H1 (cell line): ENCODE data around the gene NDUFA5. TPM values are rescaled to one million over a fixed set of nuclear protein-coding genes. Genes with fewer than 3 reads are reported as not detected.

Experiments used
- CTCF ChIA-PET: fragments of 300-600 bp; sonication (Branson Sonifier 250); formaldehyde crosslinking; loops from one replicate; lab custom pipeline; 2021; ENCODE audit not compliant: partially characterized antibody; lab: Charles Lee
- POLR2A ChIA-PET: fragments of 300-600 bp; sonication (Branson Sonifier 250); formaldehyde crosslinking; loops from one replicate; lab custom pipeline; 2021; ENCODE audit warnings: inconsistent platforms; ENCODE audit not compliant: partially characterized antibody; lab: Charles Lee
- DNase-seq, 2 experiments: peaks; one replicate each; pipeline versions ENCODE4 v3.0.0 to v3.0.0-alpha.2; 2010 to 2022; ENCODE audit warnings: low spot score in 2 of 2, low read depth in 1 of 2, mixed read lengths in 1 of 2
- FAIRE-seq: peaks from 2 replicates; lab custom pipeline; 2011; peaks lifted over from hg19 to GRCh38; lab: Jason Lieb, UNC
- H2AFZ ChIP-seq: 2 replicates; pipeline ENCODE4 v1.8.1; 2012; ENCODE audit warnings: low read length, inconsistent platforms
- H2AK5ac ChIP-seq: 2 replicates; pipeline ENCODE4 v1.6.1; 2013; ENCODE audit warnings: low read depth, low read length
- H2BK120ac ChIP-seq: replicated peaks from 2 replicates; pipeline ENCODE3; 2013; ENCODE audit warnings: low read depth, low read length, inconsistent platforms
- H2BK12ac ChIP-seq: 2 replicates; pipeline ENCODE4 v1.6.1; 2013; ENCODE audit warnings: low read depth, low read length
- H2BK15ac ChIP-seq: 2 replicates; pipeline ENCODE4 v1.6.1; 2013; ENCODE audit warnings: low read length
- H2BK20ac ChIP-seq: 2 replicates; pipeline ENCODE4 v1.6.1; 2013; ENCODE audit warnings: low read length
- H2BK5ac ChIP-seq: 2 replicates; pipeline ENCODE4 v1.6.1; 2013; ENCODE audit warnings: low read depth, low read length
- H3K14ac ChIP-seq: 2 replicates; pipeline ENCODE4 v1.6.1; 2013; ENCODE audit warnings: inconsistent platforms; ENCODE audit not compliant: insufficient read length
- H3K18ac ChIP-seq: 2 replicates; pipeline ENCODE4 v1.6.1; 2013; ENCODE audit warnings: low read length; ENCODE audit errors: extremely low read depth
- H3K23ac ChIP-seq: 2 replicates; pipeline ENCODE4 v1.6.1; 2013; ENCODE audit warnings: inconsistent platforms; ENCODE audit not compliant: insufficient read length
- H3K23me2 ChIP-seq: 2 replicates; pipeline ENCODE4 v1.6.1; 2013; ENCODE audit warnings: low read depth, low read length
- H3K27ac ChIP-seq: 2 replicates; pipeline ENCODE4 v1.6.1; 2011; ENCODE audit warnings: low read depth, low read length, inconsistent platforms
- H3K27me3 ChIP-seq, 4 experiments: replicated peaks in 1 of 4; 1 replicate in 1 of 4; 2 replicates in 3 of 4; pipeline versions ENCODE4 v1.6.1 to v1.8.1; 2011 to 2013; ENCODE audit warnings: low read length in 3 of 4, mild to moderate bottlenecking in 3 of 4, inconsistent platforms in 2 of 4, mixed read lengths in 2 of 4, moderate library complexity in 1 of 4; ENCODE audit not compliant: control insufficient read depth in 3 of 4, insufficient read depth in 3 of 4; ENCODE audit errors: extremely low read depth in 1 of 4
- H3K36me3 ChIP-seq, 4 experiments: 2 replicates each; pipeline versions ENCODE4 v1.6.1 to v1.8.1; 2011 to 2013; ENCODE audit warnings: mild to moderate bottlenecking in 4 of 4, low read length in 3 of 4, moderate library complexity in 2 of 4, control low read depth in 1 of 4, inconsistent platforms in 1 of 4; ENCODE audit not compliant: insufficient read depth in 4 of 4, control insufficient read depth in 2 of 4
- H3K4ac ChIP-seq: replicated peaks from 2 replicates; pipeline ENCODE3; 2013; ENCODE audit warnings: low read length, low read depth, mixed read lengths, inconsistent platforms; ENCODE audit not compliant: insufficient read length
- H3K4me1 ChIP-seq, 4 experiments: replicated peaks in 1 of 4; 1 replicate in 1 of 4; 2 replicates in 3 of 4; pipeline versions ENCODE4 v1.6.1 to v1.8.1; 2011 to 2013; ENCODE audit warnings: low read length in 3 of 4, inconsistent platforms in 2 of 4, mixed read lengths in 1 of 4; ENCODE audit not compliant: insufficient read depth in 4 of 4, control insufficient read depth in 3 of 4
- H3K4me2 ChIP-seq, 2 experiments: 2 replicates each; pipeline versions ENCODE4 v1.6.1 to v1.8.1; 2011 to 2013; ENCODE audit warnings: low read depth in 2 of 2, low read length in 2 of 2, control low read depth in 1 of 2, inconsistent platforms in 1 of 2, mild to moderate bottlenecking in 1 of 2; ENCODE audit not compliant: insufficient read depth in 1 of 2
- H3K4me3 ChIP-seq, 4 experiments: fragments of 200-600, 300-600 bp in 1 of 4; sonication (generic), shearing (Covaris generic), sonication (Bioruptor Twin) in 1 of 4; 2 replicates each; pipeline versions ENCODE4 v1.5.1 to v1.8.1; 2011 to 2016; ENCODE audit warnings: low read length in 4 of 4, low read depth in 3 of 4, control low read depth in 2 of 4, inconsistent platforms in 2 of 4, mild to moderate bottlenecking in 2 of 4, mixed read lengths in 1 of 4, moderate library complexity in 1 of 4; ENCODE audit not compliant: insufficient read depth in 2 of 4; ENCODE audit errors: extremely low read depth in 1 of 4
- H3K56ac ChIP-seq: replicated peaks from 2 replicates; pipeline ENCODE3; 2013; ENCODE audit warnings: low read depth, mild to moderate bottlenecking, mixed read lengths, low read length, inconsistent platforms; ENCODE audit not compliant: insufficient read length
- H3K79me1 ChIP-seq: 2 replicates; pipeline ENCODE4 v1.6.1; 2013; ENCODE audit warnings: low read depth, low read length, control low read depth
- H3K79me2 ChIP-seq, 2 experiments: 2 replicates each; pipeline versions ENCODE4 v1.6.1 to v1.8.1; 2012 to 2013; ENCODE audit warnings: low read length in 2 of 2, mild to moderate bottlenecking in 2 of 2, inconsistent platforms in 1 of 2; ENCODE audit not compliant: insufficient read depth in 2 of 2, control insufficient read depth in 1 of 2
- H3K9ac ChIP-seq, 4 experiments: replicated peaks in 1 of 4; 1 replicate in 1 of 4; 2 replicates in 3 of 4; pipeline versions ENCODE4 v1.6.1 to v1.8.1; 2011 to 2013; ENCODE audit warnings: low read depth in 3 of 4, low read length in 3 of 4, control low read depth in 2 of 4, mild to moderate bottlenecking in 2 of 4, moderate library complexity in 2 of 4, inconsistent platforms in 1 of 4; ENCODE audit errors: extremely low read depth in 1 of 4
- H3K9me3 ChIP-seq, 2 experiments: 2 replicates each; pipeline versions ENCODE4 v1.6.1 to v1.8.1; 2012 to 2013; ENCODE audit warnings: mild to moderate bottlenecking in 2 of 2, moderate library complexity in 2 of 2, control low read depth in 1 of 2, inconsistent platforms in 1 of 2, low read depth in 1 of 2, low read length in 1 of 2, mixed read lengths in 1 of 2; ENCODE audit not compliant: insufficient read depth in 2 of 2
- H4K20me1 ChIP-seq, 2 experiments: replicated peaks in 1 of 2; 2 replicates each; pipeline versions ENCODE3 to v1.8.1; 2011 to 2013; ENCODE audit warnings: inconsistent platforms in 2 of 2, low read length in 2 of 2, mild to moderate bottlenecking in 1 of 2; ENCODE audit not compliant: insufficient read depth in 2 of 2, control insufficient read depth in 1 of 2
- H4K5ac ChIP-seq: 2 replicates; pipeline ENCODE4 v1.6.1; 2013; ENCODE audit warnings: low read length, low read depth, mixed read lengths, inconsistent platforms; ENCODE audit not compliant: insufficient read length
- H4K8ac ChIP-seq: 2 replicates; pipeline ENCODE4 v1.8.0; 2013; ENCODE audit warnings: mild to moderate bottlenecking, moderate library complexity, low read length, inconsistent platforms; ENCODE audit not compliant: insufficient read depth; ENCODE audit errors: extremely low read depth
- H4K91ac ChIP-seq: replicated peaks from 2 replicates; pipeline ENCODE3; 2013; ENCODE audit warnings: low read length, mixed read lengths, inconsistent platforms; ENCODE audit not compliant: insufficient read length
- BRCA1 ChIP-seq: IDR thresholded peaks from 2 replicates; pipeline ENCODE4 v1.6.1; 2012; ENCODE audit warnings: low read depth, low read length, improper control_type of control experiment
- CEBPB ChIP-seq: IDR thresholded peaks from 2 replicates; pipeline ENCODE4 v1.6.1; 2012; ENCODE audit warnings: low read depth, low read length
- CHD1 ChIP-seq: IDR thresholded peaks from 2 replicates; pipeline ENCODE4 v1.6.1; 2012; ENCODE audit warnings: low read depth, low read length, improper control_type of control experiment
- CREB1 ChIP-seq: IDR thresholded peaks from 2 replicates; pipeline ENCODE4 v1.6.1; 2012; ENCODE audit warnings: inconsistent platforms
- CTBP2 ChIP-seq: IDR thresholded peaks from 2 replicates; pipeline ENCODE4 v1.7.0; 2011; ENCODE audit warnings: borderline replicate concordance, mild to moderate bottlenecking, moderate library complexity, mixed read lengths, low read length; ENCODE audit not compliant: insufficient read depth, insufficient read length
- FOSL1 ChIP-seq: IDR thresholded peaks from 2 replicates; pipeline ENCODE4 v1.6.1; 2011; ENCODE audit warnings: mild to moderate bottlenecking, low read depth, low read length, moderate library complexity; ENCODE audit not compliant: insufficient read depth
- HDAC6 ChIP-seq: IDR thresholded peaks from one replicate; pipeline ENCODE4 v1.7.1; 2012; ENCODE audit warnings: low read depth, mild to moderate bottlenecking, inconsistent platforms, low read length, moderate library complexity
- JUND ChIP-seq: IDR thresholded peaks from 2 replicates; pipeline ENCODE4 v1.6.1; 2011; ENCODE audit warnings: mild to moderate bottlenecking, improper control_type of control experiment, low read length
- NRF1 ChIP-seq: IDR thresholded peaks from 2 replicates; pipeline ENCODE4 v1.6.1; 2011; ENCODE audit warnings: mild to moderate bottlenecking, low read depth, low read length, improper control_type of control experiment
- POLR2AphosphoS5 ChIP-seq: IDR thresholded peaks from 2 replicates; pipeline ENCODE4 v1.6.1; 2011; ENCODE audit warnings: low read depth, low read length
- RBBP5 ChIP-seq: IDR thresholded peaks from 2 replicates; pipeline ENCODE4 v1.7.1; 2012; ENCODE audit warnings: low read depth, mild to moderate bottlenecking, inconsistent platforms, low read length, moderate library complexity, borderline replicate concordance
- SP2 ChIP-seq: IDR thresholded peaks from 2 replicates; pipeline ENCODE4 v1.6.1; 2012; ENCODE audit warnings: mild to moderate bottlenecking, low read length, inconsistent platforms
- SP4 ChIP-seq: IDR thresholded peaks from 2 replicates; pipeline ENCODE4 v1.6.1; 2012; ENCODE audit warnings: low read length, inconsistent platforms
- SRF ChIP-seq: IDR thresholded peaks from 2 replicates; pipeline ENCODE4 v1.6.1; 2011; ENCODE audit warnings: mild to moderate bottlenecking, low read depth, low read length, moderate library complexity
- TBP ChIP-seq: IDR thresholded peaks from 2 replicates; pipeline ENCODE4 v1.6.1; 2011; ENCODE audit warnings: low read depth, low read length, improper control_type of control experiment
- ZNF274 ChIP-seq: IDR thresholded peaks from 2 replicates; pipeline ENCODE4 v1.7.0; 2012; ENCODE audit warnings: low read length, borderline replicate concordance; ENCODE audit errors: extremely low read depth
- WGBS, 2 experiments: shearing (Covaris generic) in 1 of 2; methylation state at CpG; one replicate each; pipeline versions ENCODE4 v1.1.6 to v1.1.7; 2013 to 2015; ENCODE audit warnings: low lambda C conversion rate in 2 of 2, mixed read lengths in 2 of 2, inconsistent platforms in 1 of 2, low coverage in 1 of 2, missing lambda C conversion rate in 1 of 2; ENCODE audit not compliant: insufficient replicate concordance in 2 of 2, insufficient coverage in 1 of 2, insufficient read length in 1 of 2; ENCODE audit errors: extremely low coverage in 1 of 2, missing lambda C conversion rate in 1 of 2; 5-methylcytosine and 5-hydroxymethylcytosine counted together
- polyA plus RNA-seq, 7 experiments: library from polyadenylated mRNA; depleted of rRNA in 3 of 7; stranded (reverse) in 5 of 7; unstranded in 2 of 7; fragments of >200 nt in 5 of 7; fragments of 200-250 nt in 2 of 7; gene quantifications; 1 replicate in 5 of 7; 2 replicates in 1 of 7; 4 replicates in 1 of 7; pipeline versions ENCODE4 v1.2.1 to v1.2.3, GENCODE V29; 2011 to 2013; ENCODE audit warnings: missing spikeins in 2 of 7, mixed read lengths in 2 of 7
- total RNA-seq: library from RNA; stranded (reverse); fragmentation: NEBNext Ultra II Directional; extraction: Animal tissue kit (Norgen Biotek cat#: 25700); gene quantifications from 2 replicates; pipeline ENCODE4 v1.2.1, GENCODE V29; 2021

Gene NDUFA5
- total and polyA plus RNA-seq, 2 of the 8 experiments (the other 6 are each of a cell fraction or from before 2014, with no cell fraction given): 7.6 to 76.3 TPM

- TF ChIP-seq NRF1 (no peak), POLR2AphosphoS5 (no peak), SP4 (no peak), CTBP2 (no peak), ZNF274 (no peak), BRCA1 (no peak), HDAC6 (no peak), CEBPB (no peak), TBP (no peak), RBBP5 (no peak), JUND (no peak), CHD1 (no peak), SP2 (no peak), CREB1 (no peak), FOSL1 (no peak), SRF (no peak)
- TF ChIP-seq, all 59 proteins: peak for 0
- Histone ChIP-seq H3K9me3 (no peaks in the 10 kb centered on the region), H3K79me1 (no peaks in the 10 kb centered on the region), H4K91ac (no peak overlapping the region), H2BK12ac (no peak overlapping the region), H3K14ac (no peak overlapping the region), H4K8ac (no peak overlapping the region), H3K27ac (no peak overlapping the region), H3K23me2 (no peaks in the 10 kb centered on the region), H3K56ac (no peak overlapping the region), H3K23ac (no peak overlapping the region), H3K4ac (no peak overlapping the region), H2AFZ (no peak overlapping the region), H3K36me3 (no peaks in the 10 kb centered on the region), H2BK15ac (no peak overlapping the region), H4K5ac (no peak overlapping the region), H4K20me1 (no peaks in the 10 kb centered on the region), H3K18ac (no peak overlapping the region), H2AK5ac (no peak overlapping the region), H2BK5ac (no peak overlapping the region), H2BK20ac (no peak overlapping the region), H3K4me1 (peaks cover 0 to 2% (median 0%) of the 10 kb centered on the region in 4 experiments; a peak in 1 of 7 replicates), H3K4me2 (no peak overlapping the region), H3K9ac (no peak overlapping the region), H3K79me2 (no peaks in the 10 kb centered on the region), H2BK120ac (no peak overlapping the region), H3K27me3 (no peaks in the 10 kb centered on the region), H3K4me3 (no peak overlapping the region)
- CTCF ChIA-PET: interaction anchor here (0.6 to 1.1 kb wide), 5 partner anchors 8 to 34 kb away, joined by 3 to 4 read pairs (median 3); no protein-coding TSS in a partner anchor
- DNase-seq: no peak
- no peak for FAIRE-seq
- WGBS, 2 experiments: 91% methylated on average over 2 of the region's 2 CpGs; no CpG with 5 or more reads in 1 of the 2 experiments
- POLR2A ChIA-PET: no interaction called here
These were observed 11.9 kb upstream of the NDUFA5 start for GRCh38 chr7:123569352-123570010.
